GM12864 (cell line): Measurements from ENCODE around the gene CTDNEP1.

Experiments
- DNase-seq: peaks from one replicate; pipeline ENCODE4 v3.0.0-alpha.2; 2011; ENCODE audit warnings: low read depth
- H3K4me3 ChIP-seq: 2 replicates; pipeline ENCODE4 v1.5.1; 2011; ENCODE audit warnings: mild to moderate bottlenecking, low read depth, low read length, control low read depth
- CTCF ChIP-seq: IDR thresholded peaks from 2 replicates; pipeline ENCODE4 v1.5.1; 2011; ENCODE audit warnings: low read depth, mild to moderate bottlenecking, moderate library complexity, low read length, control low read depth, inconsistent platforms; ENCODE audit errors: missing control alignments

Gene CTDNEP1

DNA sequence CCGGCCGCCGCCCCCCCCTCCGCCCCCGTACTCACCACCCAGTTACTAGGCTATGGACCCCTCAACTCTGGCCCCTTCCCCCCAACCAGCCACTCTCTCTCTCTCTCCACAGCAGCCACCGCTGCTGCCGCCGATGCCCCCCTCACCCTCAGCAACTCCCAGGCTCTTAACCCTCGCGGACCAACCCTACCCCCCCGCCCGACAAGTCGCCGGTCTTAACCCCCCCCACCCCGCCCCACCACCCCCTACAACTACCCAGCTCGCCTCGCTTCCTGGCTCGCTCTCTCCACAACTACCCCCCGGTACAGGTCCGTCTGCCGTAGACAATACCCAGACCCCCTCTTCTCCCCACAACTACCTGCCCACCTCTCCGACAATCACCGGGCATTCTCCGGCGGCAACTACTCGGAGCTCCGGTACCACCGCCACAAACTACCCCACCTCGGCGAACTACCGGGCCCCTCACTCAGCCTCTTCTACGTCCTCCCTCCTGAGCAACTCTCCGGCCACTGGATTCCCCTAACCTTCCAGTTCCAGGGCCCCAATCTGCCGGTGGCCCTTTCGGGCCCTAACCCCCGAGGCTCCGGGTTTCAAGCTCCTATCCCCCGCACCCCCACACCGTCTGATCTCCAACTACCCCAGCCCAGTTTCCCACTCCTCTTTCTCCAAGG is 13.0 kb downstream of the CTDNEP1 start:
- peak overlapping the region; percentile 95 for H3K4me3 ChIP-seq
- DNase-seq: no peak
- no peak for TF ChIP-seq CTCF

DNA sequence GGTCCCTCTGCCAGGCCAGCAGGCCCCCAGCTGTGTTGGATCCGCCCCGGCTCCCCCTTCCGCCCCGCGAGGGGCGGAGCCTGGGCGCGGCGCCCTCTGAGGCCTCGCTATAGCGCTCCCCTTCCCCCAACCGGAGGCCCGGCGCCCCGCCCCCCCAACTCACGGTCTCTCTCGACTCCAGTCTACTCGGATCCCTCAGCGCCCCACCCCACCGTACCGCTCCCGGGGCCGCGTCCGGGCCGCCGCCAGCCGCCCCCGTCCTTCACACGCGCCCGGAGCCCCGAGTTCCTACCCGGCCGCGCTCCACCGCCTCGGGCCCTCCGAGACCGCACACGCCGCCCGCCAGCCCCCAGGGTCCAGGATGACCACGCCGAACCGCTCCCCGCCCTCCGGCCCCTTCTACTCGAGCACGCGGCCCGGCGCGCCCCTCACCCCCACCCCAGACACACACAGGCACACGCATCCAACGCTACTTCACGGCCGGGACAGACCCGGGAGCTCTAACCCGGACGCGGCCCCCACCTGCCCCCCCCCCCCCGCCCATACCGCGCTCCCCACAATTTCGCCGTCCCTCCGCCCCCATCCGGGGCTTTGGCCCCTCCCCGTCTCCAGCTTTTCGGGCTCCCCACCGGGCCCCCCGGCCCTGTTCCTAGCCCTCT is 13.6 kb downstream of the CTDNEP1 start:
- H3K4me3 ChIP-seq: peak overlapping the region; percentile 95
- DNase-seq: no peak
- TF ChIP-seq CTCF: no peak

- no peak for TF ChIP-seq CTCF
- peak overlapping the region; percentile 95 for H3K4me3 ChIP-seq
- DNase-seq: no peak
Observed at GRCh38 chr17:7237266-7237760, 14.2 kb downstream of the CTDNEP1 start.

DNA sequence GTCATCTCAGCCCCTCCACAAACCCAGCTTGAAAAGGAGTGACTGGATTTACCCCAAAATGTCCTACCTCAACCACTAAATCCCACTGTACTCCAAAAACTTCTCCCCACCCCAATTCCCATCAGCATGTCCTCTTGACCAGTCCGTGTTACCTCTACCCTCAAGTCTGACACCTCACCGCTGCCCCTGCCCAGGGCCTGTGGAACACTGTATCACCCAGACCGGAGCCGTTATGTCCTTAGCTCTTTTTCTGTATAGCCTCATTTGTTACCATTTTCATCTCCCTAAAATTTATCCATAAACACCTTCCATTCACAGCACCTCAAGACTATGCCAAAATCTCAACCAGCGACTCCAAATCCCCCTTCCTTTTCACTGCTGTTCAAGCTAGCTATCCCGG is 14.7 kb downstream of the CTDNEP1 start:
- no peak for TF ChIP-seq CTCF
- no peak overlapping the region for H3K4me3 ChIP-seq
- DNase-seq: no peak

- TF ChIP-seq CTCF: no peak
- H3K4me3 ChIP-seq: no peak overlapping the region
- DNase-seq: no peak
Observed at GRCh38 chr17:7235693-7236665, 15.6 kb downstream of the CTDNEP1 start.

DNA sequence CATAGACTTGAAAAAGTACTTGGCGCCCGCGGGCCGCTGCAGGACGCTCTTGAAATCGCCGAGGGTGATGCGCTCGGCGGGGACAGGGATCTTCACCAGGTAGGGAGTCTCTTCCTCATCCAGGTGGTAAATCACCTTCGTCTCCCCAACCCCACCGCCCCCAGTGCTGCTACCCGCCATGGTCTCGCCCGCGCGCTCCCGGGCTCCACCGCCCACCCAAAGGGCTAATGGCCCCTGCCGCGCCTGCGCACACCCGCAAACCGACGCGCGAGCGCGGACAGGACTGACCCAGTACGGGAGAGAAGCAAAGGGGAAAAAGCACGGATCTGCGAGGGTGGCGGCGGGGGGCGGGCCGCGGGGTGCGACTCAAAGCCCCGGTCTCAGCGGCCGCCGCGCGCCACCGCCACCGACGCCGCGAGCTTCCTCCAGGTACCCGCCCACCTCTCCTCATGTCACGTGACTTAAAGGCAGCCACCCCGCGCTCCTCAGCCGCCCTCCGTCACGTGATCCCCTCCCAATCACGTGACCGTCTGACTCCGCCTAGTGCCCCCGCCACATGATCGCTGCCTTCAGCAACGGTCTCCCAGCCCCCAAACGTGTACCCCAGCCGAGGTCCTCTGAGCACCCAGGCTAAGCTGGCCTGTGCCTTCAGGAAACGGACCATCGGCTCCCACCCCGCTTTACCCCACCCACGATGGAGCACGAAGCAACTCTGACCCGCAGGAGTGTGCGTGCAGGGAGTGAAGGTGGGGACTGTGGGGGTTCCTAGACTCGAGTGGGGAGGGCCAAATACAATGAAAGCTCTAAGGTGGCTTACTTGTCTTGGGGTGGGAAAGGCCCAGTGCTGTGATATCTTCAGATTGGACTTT is 17.2 kb downstream of the CTDNEP1 start, which contains the start of gene DVL2:
DVL2 (minus strand) TSS at position 435 of the 869 bp plus-strand sequence; CDS start at position 180, 255 bp downstream.
- peak within 1 kb of the TSS; percentile 92 for H3K4me3 ChIP-seq
- peak; percentile 79 for DNase-seq
- TF ChIP-seq CTCF: no peak
